HG03066 (cell line): ENCODE measurements around the gene ARHGAP22.

Experiments
- ATAC-seq: cut with Tn5 transposase; IDR thresholded peaks from one replicate; pipeline ENCODE4 v1.9.1; 2021; ENCODE audit warnings: low read depth; ENCODE audit not compliant: unreplicated experiment

Gene ARHGAP22

GRCh38 chr10:48634198-48634983 is 29.5 kb upstream of the ARHGAP22 start:
- peak; percentile 83 for ATAC-seq

- ATAC-seq, result peak; percentile 46
Observed at GRCh38 chr10:48633381-48634197, 28.7 kb upstream of the ARHGAP22 start.

- no peak for ATAC-seq
Observed at GRCh38 chr10:48632166-48632565, 27.3 kb upstream of the ARHGAP22 start.

- no peak for ATAC-seq
Observed at GRCh38 chr10:48627984-48628609, 23.2 kb upstream of the ARHGAP22 start.

DNA sequence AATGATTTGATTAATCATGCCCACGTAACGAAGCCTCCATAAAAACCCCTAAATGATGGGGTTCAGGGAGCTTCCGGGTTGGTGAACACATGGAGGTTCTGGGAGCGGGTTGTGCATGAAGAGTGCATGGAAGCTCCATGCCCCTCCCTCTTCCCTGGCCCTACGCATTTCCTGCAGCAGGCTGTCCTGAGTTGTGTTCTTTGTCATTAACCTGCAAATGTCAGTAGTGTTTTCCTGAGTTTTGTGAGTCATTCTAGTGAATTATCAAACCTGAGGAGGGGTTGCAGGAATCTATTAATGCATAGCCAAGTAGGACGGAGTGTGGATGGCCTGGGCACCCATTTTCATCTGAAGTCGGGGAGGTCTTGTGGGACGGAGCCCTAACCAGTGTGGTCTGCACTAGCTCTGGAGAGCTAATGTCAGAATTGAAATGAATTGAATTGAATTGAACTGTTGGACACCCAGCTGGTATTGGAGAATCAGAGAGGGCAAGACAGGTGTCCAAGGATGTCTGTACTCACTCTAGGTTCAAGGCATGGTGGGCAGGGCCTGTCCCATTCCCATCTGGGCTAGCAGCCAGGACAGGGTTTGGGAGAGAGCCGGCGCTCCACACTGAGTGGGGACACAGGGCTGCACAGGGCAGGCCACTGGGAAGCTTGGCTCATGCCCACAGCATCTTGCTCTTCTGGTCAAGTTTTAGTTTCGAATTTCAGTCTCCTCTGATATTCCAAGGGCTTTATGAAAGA is 22.3 kb upstream of the ARHGAP22 start:
- no peak for ATAC-seq

DNA sequence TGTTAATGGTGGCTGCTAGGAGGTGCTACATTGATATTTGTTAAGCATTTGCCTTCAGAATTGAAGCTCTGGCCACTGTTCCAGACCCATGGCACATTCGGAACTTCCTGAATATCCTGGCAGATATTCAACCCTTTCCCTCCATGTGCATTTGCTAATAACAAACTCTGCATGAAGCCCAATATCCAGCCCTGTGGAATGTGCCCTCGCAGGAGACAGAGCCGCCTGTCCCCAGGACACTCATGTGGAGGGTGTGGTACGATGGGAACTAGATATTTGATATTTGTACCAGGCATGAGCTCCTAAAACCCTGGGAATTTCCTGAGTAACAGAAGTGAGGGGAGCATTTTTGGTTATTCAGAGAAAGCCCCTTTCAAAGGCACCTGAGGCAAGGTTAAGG is 21.6 kb upstream of the ARHGAP22 start:
- no peak for ATAC-seq

- no peak for ATAC-seq
Observed at GRCh38 chr10:48625826-48626134, 20.9 kb upstream of the ARHGAP22 start.

DNA sequence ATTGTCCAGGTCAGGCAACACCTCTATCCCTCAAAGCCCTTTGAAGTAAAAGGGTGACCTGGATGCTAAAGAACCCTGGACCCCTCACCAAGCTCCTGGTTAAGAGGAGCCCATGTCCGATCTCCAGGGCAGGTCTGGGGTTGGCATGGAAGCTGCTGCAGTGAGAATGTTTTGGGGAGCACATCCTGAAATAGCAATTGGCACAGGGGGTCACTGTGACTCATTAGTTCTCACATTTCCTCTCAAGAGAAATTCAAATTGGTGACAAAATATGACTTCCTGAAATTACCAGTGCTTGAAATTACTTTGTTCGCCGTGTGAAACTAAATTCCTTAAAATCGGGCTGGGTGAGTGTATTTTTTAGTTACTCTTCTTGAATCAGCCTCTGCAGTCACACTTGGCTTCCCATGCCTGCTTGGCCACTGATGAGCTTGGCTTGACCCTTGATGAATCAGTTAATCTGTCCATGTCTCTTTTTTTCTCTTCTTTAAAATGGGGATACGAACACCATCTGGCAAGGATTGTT is 18.8 kb upstream of the ARHGAP22 start:
- no peak for ATAC-seq

GRCh38 chr10:48623009-48623408 is 18.1 kb upstream of the ARHGAP22 start:
- no peak for ATAC-seq

DNA sequence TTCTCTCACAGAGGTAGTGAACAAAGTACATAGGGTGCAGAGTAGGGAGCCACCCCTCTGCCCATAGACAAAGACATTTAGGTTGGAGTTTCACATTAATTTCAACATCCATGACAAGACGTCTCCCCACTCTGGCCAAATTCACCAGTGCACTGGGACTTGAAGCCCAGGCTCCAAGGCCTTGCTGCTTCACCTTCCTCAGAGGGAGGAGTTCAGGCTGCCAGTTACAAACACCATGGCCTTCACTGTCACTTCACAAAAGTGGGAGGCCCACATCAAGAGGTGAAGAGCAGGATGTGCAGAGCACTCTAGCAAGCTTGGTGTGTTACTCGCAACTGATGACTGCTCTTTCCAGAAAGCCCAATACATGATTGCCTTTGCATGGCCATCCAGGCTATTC is 15.8 kb upstream of the ARHGAP22 start:
- no peak for ATAC-seq

- no peak for ATAC-seq
Observed at GRCh38 chr10:48616436-48616835, 11.6 kb upstream of the ARHGAP22 start.

DNA sequence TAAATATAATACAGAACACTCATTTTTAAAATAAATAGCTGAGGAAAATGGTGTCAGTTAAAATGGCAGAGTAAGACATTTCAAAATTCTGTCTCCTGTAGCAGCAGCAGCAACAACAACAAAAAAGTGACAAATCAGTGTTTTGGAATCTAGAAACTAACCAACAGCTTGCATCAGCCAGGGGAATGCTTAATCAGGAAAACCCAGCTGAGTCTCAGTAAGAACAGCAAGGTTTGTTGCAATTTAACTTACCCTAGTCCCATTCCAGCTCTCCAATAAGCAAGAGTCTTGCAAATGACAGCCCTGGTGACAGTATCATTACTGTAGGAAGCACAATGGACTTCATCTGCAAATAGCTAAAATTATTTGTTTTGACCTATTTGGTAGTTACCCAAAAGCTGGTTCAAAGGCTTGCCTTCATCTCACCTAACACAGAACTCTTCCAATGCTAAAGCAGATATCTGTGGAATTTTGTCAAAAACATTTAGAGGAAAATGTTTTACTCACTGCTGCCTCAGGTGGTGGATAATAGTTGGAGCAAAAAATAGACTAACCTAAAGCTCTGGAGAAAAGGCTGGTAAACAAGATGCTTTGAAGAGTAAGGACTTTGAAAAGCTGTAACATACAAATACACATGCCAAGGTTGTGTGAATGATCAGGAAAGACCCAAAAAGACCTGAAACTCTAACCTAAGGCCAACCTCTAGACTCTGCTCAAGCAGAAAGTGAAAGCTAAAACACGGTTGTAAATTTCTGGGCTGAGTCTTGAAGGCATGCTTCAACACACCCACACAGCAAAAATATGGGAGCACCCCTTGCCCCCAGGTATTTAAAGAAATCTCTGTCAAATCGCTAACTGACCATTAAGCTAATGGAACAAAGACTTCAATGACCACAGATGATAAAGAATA is 9.9 kb upstream of the ARHGAP22 start:
- ATAC-seq, result peak; percentile 61

- no peak for ATAC-seq
Observed at GRCh38 chr10:48613016-48613415, 8.1 kb upstream of the ARHGAP22 start.

DNA sequence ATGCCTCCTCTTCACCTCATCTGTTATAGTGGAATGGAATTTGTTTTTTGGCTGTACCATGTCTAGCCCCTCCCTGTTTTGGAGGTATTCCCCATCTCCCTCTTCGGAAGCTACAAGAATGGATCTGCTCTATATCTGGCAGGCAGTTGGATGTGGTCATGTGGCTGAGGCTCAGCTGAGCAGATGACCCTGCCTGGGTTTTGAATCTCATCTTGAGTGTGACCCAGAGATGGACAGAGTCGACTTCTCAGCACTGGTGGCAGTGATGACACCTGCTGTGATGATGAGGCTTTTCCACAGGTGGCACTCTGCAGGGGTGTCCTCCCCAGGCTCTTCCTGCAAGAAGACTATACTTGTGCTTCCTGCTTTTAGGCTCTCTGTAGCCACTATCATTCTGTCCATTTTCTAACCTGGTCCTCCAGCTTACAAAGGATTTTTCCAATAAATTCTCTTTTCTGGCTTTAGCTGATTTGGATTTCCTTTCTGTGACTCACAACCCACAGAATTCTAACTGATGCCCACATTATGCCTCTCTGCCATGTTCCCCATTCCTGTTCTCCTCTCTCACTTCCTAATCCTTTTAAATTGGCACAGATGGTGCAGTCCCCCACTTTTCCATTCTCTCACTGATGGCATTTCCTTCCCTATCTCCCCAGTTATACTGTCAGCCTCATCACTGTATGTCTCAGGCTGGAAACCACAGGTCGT is 7.5 kb upstream of the ARHGAP22 start:
- no peak for ATAC-seq

DNA sequence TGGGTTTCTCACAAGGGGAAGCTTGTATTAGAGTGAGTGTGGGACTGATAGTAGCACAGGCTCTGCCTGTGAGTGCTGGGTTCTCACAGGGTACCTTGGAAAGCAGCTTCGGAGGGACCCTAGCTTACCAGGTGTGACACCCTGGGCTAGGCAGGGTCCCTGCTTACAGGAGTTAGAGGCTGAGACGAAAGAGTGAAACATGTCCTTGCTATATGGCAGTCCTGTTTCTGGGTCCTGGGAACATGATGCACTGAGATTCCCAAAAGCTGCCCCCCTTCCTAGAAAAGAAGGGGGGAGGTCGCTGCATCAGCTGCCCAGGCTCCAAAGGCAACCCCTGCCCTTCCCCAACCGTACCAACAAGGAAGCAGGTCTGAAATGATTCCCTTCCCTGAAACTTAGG is 6.3 kb upstream of the ARHGAP22 start:
- ATAC-seq, result no peak

GRCh38 chr10:48610585-48611093 is 5.8 kb upstream of the ARHGAP22 start:
- ATAC-seq, result no peak

GRCh38 chr10:48609899-48610584 is 5.2 kb upstream of the ARHGAP22 start:
- ATAC-seq, result no peak

DNA sequence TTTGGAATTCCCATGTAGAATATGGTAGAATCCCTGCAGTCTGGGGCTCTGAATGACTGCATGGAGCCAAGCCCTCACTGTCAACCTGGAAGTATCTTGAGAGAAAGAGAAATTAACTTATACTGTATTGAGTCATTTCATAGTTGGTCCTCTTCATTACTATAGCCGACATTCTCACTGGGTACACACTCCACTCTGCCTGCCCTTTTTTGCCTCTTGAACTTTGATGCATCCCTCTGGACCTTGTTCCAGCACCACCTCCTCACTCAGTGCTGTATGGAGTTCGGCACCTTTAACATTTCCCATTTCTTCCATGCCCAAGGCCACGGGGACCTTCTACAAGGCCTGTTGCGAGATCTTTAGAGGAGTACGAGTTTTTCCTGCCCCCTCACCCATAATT is 4.6 kb upstream of the ARHGAP22 start:
- no peak for ATAC-seq
